ENCODE results near the gene MTMR3. TPM values are rescaled to one million over a fixed set of nuclear protein-coding genes. Genes with fewer than 3 reads are reported as not detected.
"Not testable (repeated sequence)": the region's sequence is repeated elsewhere in the genome, so short reads cannot be mapped to it uniquely, and the experiment has no call there.

Gene MTMR3
- total RNA-seq, 1 donor from 2014 or later: 41.0 TPM

- Histone ChIP-seq H3K4me3 (ENCODE audit: insufficient read depth, low read depth, low read length) (no peak overlapping the region), H3K36me3 (ENCODE audit: insufficient read depth, low read length) (no peaks in the 10 kb centered on the region), H3K4me2 (ENCODE audit: low read length) (no peak overlapping the region), H4K20me1 (ENCODE audit: insufficient read depth, low read length) (peaks cover 25% of the 10 kb centered on the region), H3K9ac (ENCODE audit: low read length) (no peak overlapping the region), H2AFZ (ENCODE audit: low read depth, low read length) (no peak overlapping the region), H3K27ac (ENCODE audit: low read depth, low read length) (no peak overlapping the region), H3K27me3 (ENCODE audit: insufficient read depth, low read length) (no peaks in the 10 kb centered on the region), H3K79me2 (ENCODE audit: insufficient read depth, low read length) (no peaks in the 10 kb centered on the region), H3K9me3 (ENCODE audit: insufficient read depth, low read depth, low read length) (no peaks in the 10 kb centered on the region), H3K4me1 (ENCODE audit: insufficient read depth, low read length) (no peaks in the 10 kb centered on the region)
- H3K36me3 Mint-ChIP-seq (ENCODE audit: low read depth, unreplicated experiment): peaks cover 2% of the 10 kb centered on the region
- no peaks in the 10 kb centered on the region for H3K27me3 Mint-ChIP-seq (ENCODE audit: low read depth, unreplicated experiment)
- H3K4me3 Mint-ChIP-seq (ENCODE audit: unreplicated experiment): no peak overlapping the region
- FAIRE-seq (no peak), DNase-seq (ENCODE audit: low read depth) (no peak)
- TF ChIP-seq CTCF (IDR thresholded peaks at IDR 0.05; ENCODE audit: insufficient read depth, low read depth, low read length) (no peak), EZH2 (IDR thresholded peaks at IDR 0.05; ENCODE audit: insufficient read depth, low read length) (no peak)
- no peaks in the 10 kb centered on the region for H3K4me1 Mint-ChIP-seq (ENCODE audit: low read depth, unreplicated experiment)
- H3K9me3 Mint-ChIP-seq (ENCODE audit: unreplicated experiment): no peaks in the 10 kb centered on the region
- no peak overlapping the region for H3K27ac Mint-ChIP-seq (ENCODE audit: unreplicated experiment)
These were observed 90.3 kb downstream of the MTMR3 start for GRCh38 chr22:29973269-29973668.

- peak; percentile 39 for DNase-seq (ENCODE audit: low read depth)
- H3K27me3 ChIP-seq (ENCODE audit: insufficient read depth, low read length): not testable (repeated sequence)
These were observed 90.7 kb downstream of the MTMR3 start for GRCh38 chr22:29973680-29974079.

GRCh38 chr22:29975494-29975893 is 92.5 kb downstream of the MTMR3 start:
- DNase-seq (ENCODE audit: low read depth) (no peak), FAIRE-seq (no peak)
- Mint-ChIP-seq H3K4me3 (ENCODE audit: unreplicated experiment) (no peak overlapping the region), H3K9me3 (ENCODE audit: unreplicated experiment) (no peaks in the 10 kb centered on the region), H3K27ac (ENCODE audit: unreplicated experiment) (no peak overlapping the region), H3K4me1 (ENCODE audit: low read depth, unreplicated experiment) (peaks cover 17% of the 10 kb centered on the region), H3K36me3 (ENCODE audit: low read depth, unreplicated experiment) (peaks cover 11% of the 10 kb centered on the region), H3K27me3 (ENCODE audit: low read depth, unreplicated experiment) (no peaks in the 10 kb centered on the region)
- Histone ChIP-seq H3K4me2 (ENCODE audit: low read length) (no peak overlapping the region), H3K4me1 (ENCODE audit: insufficient read depth, low read length) (no peaks in the 10 kb centered on the region), H3K27ac (ENCODE audit: low read depth, low read length) (no peak overlapping the region), H3K27me3 (ENCODE audit: insufficient read depth, low read length) (no peaks in the 10 kb centered on the region), H3K79me2 (ENCODE audit: insufficient read depth, low read length) (no peaks in the 10 kb centered on the region), H4K20me1 (ENCODE audit: insufficient read depth, low read length) (peaks cover 8% of the 10 kb centered on the region), H3K9me3 (ENCODE audit: insufficient read depth, low read depth, low read length) (no peaks in the 10 kb centered on the region), H3K4me3 (ENCODE audit: insufficient read depth, low read depth, low read length) (no peak overlapping the region), H3K9ac (ENCODE audit: low read length) (no peak overlapping the region), H2AFZ (ENCODE audit: low read depth, low read length) (no peak overlapping the region), H3K36me3 (ENCODE audit: insufficient read depth, low read length) (no peaks in the 10 kb centered on the region)
- no peak for TF ChIP-seq EZH2 (IDR thresholded peaks at IDR 0.05; ENCODE audit: insufficient read depth, low read length)
- TF ChIP-seq CTCF (IDR thresholded peaks at IDR 0.05; ENCODE audit: insufficient read depth, low read depth, low read length): no peak

More at GRCh38 chr22:29973680-29974079, 90.7 kb downstream of the MTMR3 start:
- H3K27me3 Mint-ChIP-seq (ENCODE audit: low read depth, unreplicated experiment); H3K9ac ChIP-seq (ENCODE audit: low read length); H2AFZ ChIP-seq (ENCODE audit: low read depth, low read length); H3K36me3 ChIP-seq (ENCODE audit: insufficient read depth, low read length); H3K4me1 ChIP-seq (ENCODE audit: insufficient read depth, low read length); H3K27ac ChIP-seq (ENCODE audit: low read depth, low read length); H3K27ac Mint-ChIP-seq (ENCODE audit: unreplicated experiment); FAIRE-seq; H3K9me3 Mint-ChIP-seq (ENCODE audit: unreplicated experiment); H3K36me3 Mint-ChIP-seq (ENCODE audit: low read depth, unreplicated experiment); H3K4me2 ChIP-seq (ENCODE audit: low read length); H3K4me1 Mint-ChIP-seq (ENCODE audit: low read depth, unreplicated experiment); H3K4me3 ChIP-seq (ENCODE audit: insufficient read depth, low read depth, low read length); H3K4me3 Mint-ChIP-seq (ENCODE audit: unreplicated experiment); H3K9me3 ChIP-seq (ENCODE audit: insufficient read depth, low read depth, low read length); H3K79me2 ChIP-seq (ENCODE audit: insufficient read depth, low read length): not testable (repeated sequence)
- H4K20me1 ChIP-seq (ENCODE audit: insufficient read depth, low read length): peaks cover 24% of the 10 kb centered on the region
